ENCODE results near the gene DYRK4. TPM values are rescaled to one million over a fixed set of nuclear protein-coding genes. Genes with fewer than 3 reads are reported as not detected.

DYRK4 gene
- total RNA-seq, 6 donors from 2014 or later, result 22.2 to 53.4 (median 36.6) TPM

GRCh38 chr12:4653691-4654090 lies 91.7 kb downstream of the DYRK4 start:
- 76 to 77% methylated on average over 2 of the region's 2 CpGs for WGBS, 2 donors
- no peak for ATAC-seq (ENCODE audit: low FRiP score in 2 of 2)

More at GRCh38 chr12:4653691-4654090, 91.7 kb downstream of the DYRK4 start:
- Histone ChIP-seq H3K4me3 (no peak overlapping the region), H3K36me3 (peaks cover 9 to 45% (median 38%) of the 10 kb centered on the region in 4 donors), H3K27me3 (no peaks in the 10 kb centered on the region), H3K4me1 (peaks cover 9 to 32% (median 15%) of the 10 kb centered on the region in 4 donors), H3K9me3 (no peaks in the 10 kb centered on the region), H3K27ac (no peak overlapping the region)
- TF ChIP-seq EP300 (IDR thresholded peaks at IDR 0.05), result no peak
- no peak for TF ChIP-seq POLR2A (IDR thresholded peaks at IDR 0.05)
- no peak for TF ChIP-seq POLR2AphosphoS5 (IDR thresholded peaks at IDR 0.05)
- TF ChIP-seq, protein P1, sequence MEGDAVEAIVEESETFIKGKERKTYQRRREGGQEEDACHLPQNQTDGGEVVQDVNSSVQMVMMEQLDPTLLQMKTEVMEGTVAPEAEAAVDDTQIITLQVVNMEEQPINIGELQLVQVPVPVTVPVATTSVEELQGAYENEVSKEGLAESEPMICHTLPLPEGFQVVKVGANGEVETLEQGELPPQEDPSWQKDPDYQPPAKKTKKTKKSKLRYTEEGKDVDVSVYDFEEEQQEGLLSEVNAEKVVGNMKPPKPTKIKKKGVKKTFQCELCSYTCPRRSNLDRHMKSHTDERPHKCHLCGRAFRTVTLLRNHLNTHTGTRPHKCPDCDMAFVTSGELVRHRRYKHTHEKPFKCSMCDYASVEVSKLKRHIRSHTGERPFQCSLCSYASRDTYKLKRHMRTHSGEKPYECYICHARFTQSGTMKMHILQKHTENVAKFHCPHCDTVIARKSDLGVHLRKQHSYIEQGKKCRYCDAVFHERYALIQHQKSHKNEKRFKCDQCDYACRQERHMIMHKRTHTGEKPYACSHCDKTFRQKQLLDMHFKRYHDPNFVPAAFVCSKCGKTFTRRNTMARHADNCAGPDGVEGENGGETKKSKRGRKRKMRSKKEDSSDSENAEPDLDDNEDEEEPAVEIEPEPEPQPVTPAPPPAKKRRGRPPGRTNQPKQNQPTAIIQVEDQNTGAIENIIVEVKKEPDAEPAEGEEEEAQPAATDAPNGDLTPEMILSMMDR (IDR thresholded peaks at IDR 0.05), result no peak
- no peak for DNase-seq

Other genes starting within 250 kb of the DYRK4 start
- 10 to 100 TPM in 3 of 6 donors, 1 to 10 TPM in 3; 4.9 to 19.5 (median 10.4) TPM for gene TIGAR, start 241.0 kb upstream of the DYRK4 start, total RNA-seq
- gene FGF23, start 182.5 kb upstream of the DYRK4 start, total RNA-seq, result not detected
- not detected for gene FGF6, start 116.4 kb upstream of the DYRK4 start, total RNA-seq
- 1 to 10 TPM; 1.0 to 5.0 (median 2.1) TPM for gene RAD51AP1, start 23.3 kb upstream of the DYRK4 start, total RNA-seq
- gene AKAP3, start 86.8 kb downstream of the DYRK4 start, total RNA-seq, result 1 to 10 TPM in 4 of 6 donors, under 1 TPM in 1, not detected in 1; 0.57 to 5.2 (median 1.8) TPM
- gene NDUFA9, start 86.9 kb downstream of the DYRK4 start, total RNA-seq, result 10 to 100 TPM in 5 of 6 donors, 1 to 10 TPM in 1; 9.4 to 74.3 (median 32.4) TPM
- gene GALNT8, start 158.2 kb downstream of the DYRK4 start, total RNA-seq, result under 1 TPM in 5 of 6 donors, not detected in 1; 0.14 to 0.94 (median 0.59) TPM